ENCODE data around the gene ATP10A. TPM values are rescaled to one million over a fixed set of nuclear protein-coding genes. Genes with fewer than 3 reads are reported as not detected.
"Not testable (repeated sequence)": the region's sequence is repeated elsewhere in the genome, so short reads cannot be mapped to it uniquely, and the experiment has no call there.

ATP10A gene
- total RNA-seq, 4 donors from 2014 or later, result 2.7 to 7.0 (median 3.4) TPM

DNA sequence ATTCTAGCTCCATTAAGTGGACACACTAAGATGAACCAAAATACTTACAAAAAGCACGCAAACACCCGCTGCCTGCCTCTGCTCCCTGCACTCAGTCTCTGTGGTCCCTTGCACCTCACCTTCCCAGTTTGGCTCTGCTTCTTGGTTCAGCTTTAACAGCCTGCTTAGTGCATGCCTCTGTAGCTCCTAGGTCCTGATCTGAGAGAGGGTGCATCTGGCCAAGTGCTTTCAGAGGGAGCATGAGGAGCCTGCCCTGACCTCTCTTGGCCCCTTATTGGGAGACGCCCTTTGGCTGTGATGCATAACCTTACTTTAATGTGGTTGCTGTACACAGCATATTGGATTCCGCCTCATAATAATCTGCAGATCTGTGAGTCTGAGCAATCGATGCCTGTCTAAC, 21.2 kb upstream of the ATP10A start:
- TF ChIP-seq POLR2A (IDR thresholded peaks at IDR 0.05), result no peak
- TF ChIP-seq, protein P1, sequence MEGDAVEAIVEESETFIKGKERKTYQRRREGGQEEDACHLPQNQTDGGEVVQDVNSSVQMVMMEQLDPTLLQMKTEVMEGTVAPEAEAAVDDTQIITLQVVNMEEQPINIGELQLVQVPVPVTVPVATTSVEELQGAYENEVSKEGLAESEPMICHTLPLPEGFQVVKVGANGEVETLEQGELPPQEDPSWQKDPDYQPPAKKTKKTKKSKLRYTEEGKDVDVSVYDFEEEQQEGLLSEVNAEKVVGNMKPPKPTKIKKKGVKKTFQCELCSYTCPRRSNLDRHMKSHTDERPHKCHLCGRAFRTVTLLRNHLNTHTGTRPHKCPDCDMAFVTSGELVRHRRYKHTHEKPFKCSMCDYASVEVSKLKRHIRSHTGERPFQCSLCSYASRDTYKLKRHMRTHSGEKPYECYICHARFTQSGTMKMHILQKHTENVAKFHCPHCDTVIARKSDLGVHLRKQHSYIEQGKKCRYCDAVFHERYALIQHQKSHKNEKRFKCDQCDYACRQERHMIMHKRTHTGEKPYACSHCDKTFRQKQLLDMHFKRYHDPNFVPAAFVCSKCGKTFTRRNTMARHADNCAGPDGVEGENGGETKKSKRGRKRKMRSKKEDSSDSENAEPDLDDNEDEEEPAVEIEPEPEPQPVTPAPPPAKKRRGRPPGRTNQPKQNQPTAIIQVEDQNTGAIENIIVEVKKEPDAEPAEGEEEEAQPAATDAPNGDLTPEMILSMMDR (IDR thresholded peaks at IDR 0.05), result no peak
- intact Hi-C loops (cut with DNase I), result no loop called here
- 55 to 66% methylated on average over 5 of the region's 5 CpGs for WGBS, 2 donors
- DNase-seq, result no peak
- Histone ChIP-seq H3K36me3 (no peaks in the 10 kb centered on the region), H3K9me3 (no peaks in the 10 kb centered on the region), H3K27me3 (no peaks in the 10 kb centered on the region), H3K27ac (peak overlapping the region in 1 of 3 donors; percentile 20), H3K4me3 (replicated peaks in 1 of 3) (no peak overlapping the region), H3K4me1 (peaks cover 9 to 21% of the 10 kb centered on the region in 2 donors)

DNA sequence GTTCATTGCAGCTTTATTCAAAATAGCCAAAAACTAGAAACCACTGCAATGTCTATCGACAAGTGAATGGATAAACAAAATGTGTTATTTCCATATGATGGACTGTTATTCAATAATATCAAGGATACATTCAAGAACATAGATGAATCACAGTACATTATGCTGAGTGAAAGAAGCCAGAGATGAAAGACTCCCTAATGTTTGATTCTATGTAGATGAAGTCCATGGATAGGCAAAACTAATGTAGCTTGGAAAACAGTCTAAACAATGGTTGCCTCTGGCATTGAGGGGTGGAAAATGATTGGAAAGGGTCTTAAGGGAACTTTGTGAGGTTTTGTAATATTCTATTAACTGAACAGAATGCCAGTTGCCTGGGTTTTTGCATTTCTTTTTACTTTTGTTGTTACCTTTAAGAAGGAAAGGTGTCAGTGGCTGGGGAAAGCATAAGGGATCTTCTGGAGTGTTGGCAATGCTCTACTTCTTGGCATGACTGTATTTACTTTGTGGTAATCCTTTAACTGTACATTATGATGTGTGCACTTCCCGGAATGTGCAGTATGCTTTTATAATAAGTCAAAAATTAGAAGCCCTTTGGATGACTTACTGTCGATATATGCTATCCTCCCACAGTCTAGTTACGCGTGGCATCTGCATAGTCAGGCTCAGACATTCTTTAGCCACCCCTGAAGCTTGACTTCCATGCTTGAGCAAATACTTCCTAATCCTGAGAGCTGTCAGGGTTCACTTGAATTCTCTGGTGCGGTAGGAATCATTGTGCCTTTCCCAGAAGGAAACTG, 20.5 kb upstream of the ATP10A start:
- Histone ChIP-seq H3K27me3 (no peaks in the 10 kb centered on the region), H3K4me3 (replicated peaks in 1 of 3) (no peak overlapping the region), H3K4me1 (peaks cover 9 to 21% of the 10 kb centered on the region in 2 donors), H3K27ac (peak overlapping the region in 1 of 3 donors; percentile 20), H3K36me3 (no peaks in the 10 kb centered on the region), H3K9me3 (no peaks in the 10 kb centered on the region)
- no peak for DNase-seq
- WGBS, 2 donors, result 41 to 52% methylated on average over 6 of the region's 6 CpGs
- TF ChIP-seq, protein P1 (IDR thresholded peaks at IDR 0.05), result no peak
- TF ChIP-seq POLR2A (IDR thresholded peaks at IDR 0.05), result no peak
- intact Hi-C loops (cut with DNase I), result no loop called here

DNA sequence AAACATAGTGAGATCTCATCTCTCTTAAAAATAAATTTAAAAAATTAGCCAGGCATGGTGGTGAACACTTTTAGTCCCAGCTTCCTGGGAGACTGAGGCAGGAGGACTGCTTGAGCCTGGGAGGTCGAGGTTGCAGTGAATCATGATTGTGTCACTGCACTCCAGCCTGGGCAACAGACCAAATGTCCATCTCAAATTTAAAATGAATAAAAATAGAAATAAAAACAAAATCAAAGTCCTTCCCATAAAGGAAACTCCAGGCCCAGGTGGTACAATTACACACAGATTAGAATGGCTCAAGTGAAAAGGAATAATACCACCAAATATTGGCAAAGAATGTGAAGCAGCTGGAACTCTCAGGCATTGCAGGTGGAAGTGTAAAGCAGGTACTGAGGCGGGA, 19.3 kb upstream of the ATP10A start:
- TF ChIP-seq, protein P1 (IDR thresholded peaks at IDR 0.05), result no peak
- TF ChIP-seq POLR2A (IDR thresholded peaks at IDR 0.05), result no peak
- no peaks in the 10 kb centered on the region for H3K9me3 ChIP-seq

DNA sequence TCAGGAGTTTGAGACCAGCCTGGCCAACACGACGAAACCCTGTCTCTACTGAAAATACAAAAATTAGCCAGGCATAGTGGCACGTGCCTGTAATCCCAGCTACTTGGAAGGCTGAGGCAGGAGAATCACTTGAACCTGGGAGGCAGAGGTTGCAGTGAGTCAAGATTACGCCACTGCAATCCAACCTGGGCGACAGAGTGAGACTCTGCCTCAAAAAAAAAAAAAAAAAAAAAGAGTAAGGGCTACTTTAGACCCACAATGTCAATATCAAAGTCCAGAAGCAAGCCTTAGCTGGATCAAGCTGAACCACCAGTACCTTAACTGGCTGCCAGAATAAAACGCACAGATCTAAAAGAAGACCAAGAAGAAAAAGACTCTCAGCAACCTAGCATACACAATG, 17.8 kb upstream of the ATP10A start:
- WGBS, 2 donors, result 60 to 69% methylated on average over 6 of the region's 6 CpGs
- H3K27me3 ChIP-seq; intact Hi-C loops (cut with DNase I); DNase-seq; H3K9me3 ChIP-seq; H3K4me3 ChIP-seq (replicated peaks in 1 of 3); H3K36me3 ChIP-seq: not testable (repeated sequence)
- peaks cover 16 to 29% of the 10 kb centered on the region in 2 donors for H3K4me1 ChIP-seq
- H3K27ac ChIP-seq, result peak overlapping the region in 1 of 3 donors; percentile 21

More for the DNA sequence above, 19.3 kb upstream of the ATP10A start:
- Histone ChIP-seq H3K36me3 (no peaks in the 10 kb centered on the region), H3K27me3 (no peaks in the 10 kb centered on the region), H3K4me1 (peaks cover 16 to 29% of the 10 kb centered on the region in 2 donors), H3K27ac (no peak overlapping the region), H3K4me3 (replicated peaks in 1 of 3) (no peak overlapping the region)
- WGBS, 2 donors, result 82 to 88% methylated on average over 2 of the region's 2 CpGs
- intact Hi-C loops (cut with DNase I), result no loop called here
- no peak for DNase-seq

- Histone ChIP-seq H3K27ac (peak overlapping the region in 1 of 3 donors; percentile 21), H3K4me3 (replicated peaks in 1 of 3) (no peak overlapping the region), H3K27me3 (no peaks in the 10 kb centered on the region), H3K9me3 (no peaks in the 10 kb centered on the region), H3K4me1 (peaks cover 16 to 29% of the 10 kb centered on the region in 2 donors), H3K36me3 (no peaks in the 10 kb centered on the region)
- peak; percentile 38 to 40 for DNase-seq
- intact Hi-C loops (cut with DNase I), result no loop called here
- TF ChIP-seq, protein P1 (IDR thresholded peaks at IDR 0.05), result no peak
- TF ChIP-seq POLR2A (IDR thresholded peaks at IDR 0.05), result no peak
- WGBS, 2 donors, result 44 to 52% methylated on average over 1 of the region's 1 CpG
These were observed 17.3 kb upstream of the ATP10A start for GRCh38 chr15:25880411-25880810.
